ENCODE results near the gene WDR20. TPM values are rescaled to one million over a fixed set of nuclear protein-coding genes. Genes with fewer than 3 reads are reported as not detected.

WDR20 gene
- total RNA-seq, 2 experiments from 2014 or later = 40.1 to 41.2 TPM

DNA sequence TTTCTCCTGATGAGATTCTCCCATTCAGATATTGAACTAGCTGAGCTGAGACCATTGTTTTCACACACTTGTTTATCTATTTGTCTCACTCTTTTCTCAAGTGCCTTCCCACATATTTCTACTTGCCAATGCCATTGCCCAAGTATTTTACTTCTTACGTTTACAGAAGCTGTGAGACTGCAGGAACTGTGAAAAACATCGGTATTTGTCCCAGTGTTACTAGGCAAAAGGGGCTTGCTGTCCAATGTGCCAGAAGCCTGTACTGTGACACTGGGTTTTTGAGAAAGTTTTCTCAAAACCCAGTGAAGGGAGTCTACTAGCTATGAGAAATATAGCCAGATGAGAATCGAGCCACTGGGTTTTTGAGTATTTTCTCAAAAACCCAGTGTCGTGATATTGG lies 37.5 kb downstream of the WDR20 start:
- no peak overlapping the region for H3K4me3 Mint-ChIP-seq
- peaks cover 42% of the 10 kb centered on the region for H3K36me3 Mint-ChIP-seq (ENCODE audit: low read depth)
- no peak overlapping the region for H3K4me3 ChIP-seq (ENCODE audit: low read length)
- H3K27ac ChIP-seq (ENCODE audit: low read depth in 1 of 2, low read length in 2 of 2) = no peak overlapping the region
- no peak for DNase-seq
- intact Hi-C loops (cut with DNase I, micrococcal nuclease) = no loop called here
- POLR2A ChIA-PET = interaction anchor here (1.0 kb wide), 1 partner anchor 10 kb away, joined by 4 read pairs; no protein-coding TSS in a partner anchor
- no peaks in the 10 kb centered on the region for H3K9me3 Mint-ChIP-seq
- no peaks in the 10 kb centered on the region for H3K9me3 ChIP-seq (ENCODE audit: control insufficient read depth in 1 of 2, insufficient read depth in 1 of 2, low read length in 2 of 2)
- peaks cover 2% of the 10 kb centered on the region for H3K4me1 ChIP-seq (ENCODE audit: insufficient read depth, low read length)
- H3K4me1 Mint-ChIP-seq (ENCODE audit: low read depth) = peaks cover 53% of the 10 kb centered on the region
- peaks cover 5% of the 10 kb centered on the region for H3K36me3 ChIP-seq (ENCODE audit: insufficient read depth, low read length)
- H3K27ac Mint-ChIP-seq = no peak overlapping the region
- TF ChIP-seq, protein P1, sequence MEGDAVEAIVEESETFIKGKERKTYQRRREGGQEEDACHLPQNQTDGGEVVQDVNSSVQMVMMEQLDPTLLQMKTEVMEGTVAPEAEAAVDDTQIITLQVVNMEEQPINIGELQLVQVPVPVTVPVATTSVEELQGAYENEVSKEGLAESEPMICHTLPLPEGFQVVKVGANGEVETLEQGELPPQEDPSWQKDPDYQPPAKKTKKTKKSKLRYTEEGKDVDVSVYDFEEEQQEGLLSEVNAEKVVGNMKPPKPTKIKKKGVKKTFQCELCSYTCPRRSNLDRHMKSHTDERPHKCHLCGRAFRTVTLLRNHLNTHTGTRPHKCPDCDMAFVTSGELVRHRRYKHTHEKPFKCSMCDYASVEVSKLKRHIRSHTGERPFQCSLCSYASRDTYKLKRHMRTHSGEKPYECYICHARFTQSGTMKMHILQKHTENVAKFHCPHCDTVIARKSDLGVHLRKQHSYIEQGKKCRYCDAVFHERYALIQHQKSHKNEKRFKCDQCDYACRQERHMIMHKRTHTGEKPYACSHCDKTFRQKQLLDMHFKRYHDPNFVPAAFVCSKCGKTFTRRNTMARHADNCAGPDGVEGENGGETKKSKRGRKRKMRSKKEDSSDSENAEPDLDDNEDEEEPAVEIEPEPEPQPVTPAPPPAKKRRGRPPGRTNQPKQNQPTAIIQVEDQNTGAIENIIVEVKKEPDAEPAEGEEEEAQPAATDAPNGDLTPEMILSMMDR (IDR thresholded peaks at IDR 0.05) = no peak
- no peaks in the 10 kb centered on the region for H3K27me3 ChIP-seq (ENCODE audit: control insufficient read depth in 1 of 2, insufficient read depth in 2 of 2, low read length in 2 of 2)
- CTCF ChIA-PET = no interaction called here
- H3K27me3 Mint-ChIP-seq = no peaks in the 10 kb centered on the region
- ATAC-seq (ENCODE audit: poor library complexity) = no peak

GRCh38 chr14:102178806-102179205 lies 39.1 kb downstream of the WDR20 start:
- H3K27ac Mint-ChIP-seq = no peak overlapping the region

GRCh38 chr14:102180248-102180998 lies 40.7 kb downstream of the WDR20 start:
- peaks cover 76% of the 10 kb centered on the region for H3K4me1 Mint-ChIP-seq (ENCODE audit: low read depth)
- no peak overlapping the region for H3K4me3 Mint-ChIP-seq
- Histone ChIP-seq H3K9me3 (ENCODE audit: control insufficient read depth in 1 of 2, insufficient read depth in 1 of 2, low read length in 2 of 2) (no peaks in the 10 kb centered on the region), H3K36me3 (ENCODE audit: insufficient read depth, low read length) (peaks cover 5% of the 10 kb centered on the region), H3K27me3 (ENCODE audit: control insufficient read depth in 1 of 2, insufficient read depth in 2 of 2, low read length in 2 of 2) (no peaks in the 10 kb centered on the region), H3K27ac (ENCODE audit: low read depth in 1 of 2, low read length in 2 of 2) (no peak overlapping the region), H3K4me3 (ENCODE audit: low read length) (no peak overlapping the region), H3K4me1 (ENCODE audit: insufficient read depth, low read length) (peaks cover 12% of the 10 kb centered on the region)
- ChIA-PET CTCF (interaction anchor here (1.7 kb wide), 1 partner anchor 15 kb away, joined by 3 read pairs; no protein-coding TSS in a partner anchor), POLR2A (interaction anchor here (0.6 kb wide), 1 partner anchor 358 kb away, joined by 3 read pairs; no protein-coding TSS in a partner anchor)
- no peaks in the 10 kb centered on the region for H3K9me3 Mint-ChIP-seq
- peaks cover 28% of the 10 kb centered on the region for H3K36me3 Mint-ChIP-seq (ENCODE audit: low read depth)
- intact Hi-C loops (cut with DNase I, micrococcal nuclease) = no loop called here
- TF ChIP-seq, protein P1 (IDR thresholded peaks at IDR 0.05) = no peak
- H3K27me3 Mint-ChIP-seq = no peaks in the 10 kb centered on the region
- no peak for DNase-seq
- H3K27ac Mint-ChIP-seq = no peak overlapping the region
- no peak for ATAC-seq (ENCODE audit: poor library complexity)

More at GRCh38 chr14:102178806-102179205, 39.1 kb downstream of the WDR20 start:
- Histone ChIP-seq H3K36me3 (ENCODE audit: insufficient read depth, low read length) (peaks cover 5% of the 10 kb centered on the region), H3K9me3 (ENCODE audit: control insufficient read depth in 1 of 2, insufficient read depth in 1 of 2, low read length in 2 of 2) (no peaks in the 10 kb centered on the region), H3K27me3 (ENCODE audit: control insufficient read depth in 1 of 2, insufficient read depth in 2 of 2, low read length in 2 of 2) (no peaks in the 10 kb centered on the region), H3K27ac (ENCODE audit: low read depth in 1 of 2, low read length in 2 of 2) (no peak overlapping the region), H3K4me1 (ENCODE audit: insufficient read depth, low read length) (peaks cover 5% of the 10 kb centered on the region), H3K4me3 (ENCODE audit: low read length) (no peak overlapping the region)
- H3K27me3 Mint-ChIP-seq = no peaks in the 10 kb centered on the region
- DNase-seq (no peak), ATAC-seq (ENCODE audit: poor library complexity) (no peak)
- TF ChIP-seq, protein P1 (IDR thresholded peaks at IDR 0.05) = no peak
- peaks cover 42% of the 10 kb centered on the region for H3K36me3 Mint-ChIP-seq (ENCODE audit: low read depth)
- ChIA-PET POLR2A (no interaction called here), CTCF (no interaction called here)
- H3K4me3 Mint-ChIP-seq = no peak overlapping the region
- intact Hi-C loops (cut with DNase I, micrococcal nuclease) = no loop called here
- H3K4me1 Mint-ChIP-seq (ENCODE audit: low read depth) = peaks cover 69% of the 10 kb centered on the region
- H3K9me3 Mint-ChIP-seq = no peaks in the 10 kb centered on the region

All from CD4-positive, alpha-beta T cell (primary cell).